CD4-positive, alpha-beta T cell (primary cell): ENCODE results near the gene CSTPP1. TPM values are rescaled to one million over a fixed set of nuclear protein-coding genes. Genes with fewer than 3 reads are reported as not detected.
"Not testable (repeated sequence)": the region's sequence is repeated elsewhere in the genome, so short reads cannot be mapped to it uniquely, and the experiment has no call there.

Experiments
- ATAC-seq: fragments of 200-7000 bp; cut with Tn5 transposase; one replicate; pipeline ENCODE4 v1.10.0; 2022; ENCODE audit warnings: mild to moderate bottlenecking; ENCODE audit not compliant: poor library complexity
- CTCF ChIA-PET: fragments of 350-600 bp; sonication (Branson Sonifier 250); formaldehyde crosslinking; loops from one replicate; lab custom pipeline; 2021; ENCODE audit warnings: antibody characterized with exemption, inconsistent platforms; lab: Charles Lee
- POLR2A ChIA-PET: fragments of 350-600 bp; sonication (Branson Sonifier 250); formaldehyde crosslinking; loops from one replicate; lab custom pipeline; 2021; ENCODE audit warnings: antibody characterized with exemption, inconsistent platforms; lab: Charles Lee
- DNase-seq, 14 experiments: peaks; one replicate each; pipeline ENCODE4 v3.0.0-alpha.2; 2013 to 2020; ENCODE audit warnings: mixed read lengths in 2 of 14
- H3K27ac ChIP-seq, 2 donors: one replicate each; pipeline versions ENCODE4 v1.5.1 to v1.7.0; 2013; ENCODE audit warnings: low read length in 2 of 2, low read depth in 1 of 2, mild to moderate bottlenecking in 1 of 2
- H3K27me3 ChIP-seq, 2 experiments: 1 replicate in 1 of 2; 2 replicates in 1 of 2; pipeline versions ENCODE4 v1.6.1 to v1.7.0; 2013; ENCODE audit warnings: low read length in 2 of 2, control low read depth in 1 of 2, mild to moderate bottlenecking in 1 of 2, moderate library complexity in 1 of 2; ENCODE audit not compliant: insufficient read depth in 2 of 2, control insufficient read depth in 1 of 2
- H3K36me3 ChIP-seq: one replicate; pipeline ENCODE4 v1.6.1; 2013; ENCODE audit warnings: low read length, control low read depth; ENCODE audit not compliant: insufficient read depth
- H3K4me1 ChIP-seq: one replicate; pipeline ENCODE4 v1.6.1; 2013; ENCODE audit warnings: low read length, control low read depth; ENCODE audit not compliant: insufficient read depth
- H3K4me3 ChIP-seq: one replicate; pipeline ENCODE4 v1.5.1; 2013; ENCODE audit warnings: mild to moderate bottlenecking, low read length, moderate library complexity
- H3K9me3 ChIP-seq, 2 experiments: 1 replicate in 1 of 2; 2 replicates in 1 of 2; pipeline versions ENCODE4 v1.6.1 to v1.7.0; 2013; ENCODE audit warnings: low read length in 2 of 2, mild to moderate bottlenecking in 2 of 2, control low read depth in 1 of 2, moderate library complexity in 1 of 2; ENCODE audit not compliant: control insufficient read depth in 1 of 2, insufficient read depth in 1 of 2
- H3K27ac Mint-ChIP-seq: one replicate; pipeline ENCODE4 v1.8.0; 2020; ENCODE audit warnings: mixed read lengths
- H3K27me3 Mint-ChIP-seq: one replicate; pipeline ENCODE4 v1.8.0; 2021; ENCODE audit warnings: mixed read lengths
- H3K36me3 Mint-ChIP-seq: one replicate; pipeline ENCODE4 v1.8.0; 2021; ENCODE audit warnings: low read depth, mixed read lengths
- H3K4me1 Mint-ChIP-seq: one replicate; pipeline ENCODE4 v1.8.0; 2021; ENCODE audit warnings: low read depth, mixed read lengths
- H3K4me3 Mint-ChIP-seq: one replicate; pipeline ENCODE4 v1.8.0; 2020; ENCODE audit warnings: mild to moderate bottlenecking, mixed read lengths
- H3K9me3 Mint-ChIP-seq: one replicate; pipeline ENCODE4 v1.8.0; 2020; ENCODE audit warnings: mixed read lengths
- intact Hi-C, 2 experiments: fragments of 100-400 bp; cut with DNase I in 1 of 2; cut with micrococcal nuclease in 1 of 2; formaldehyde crosslinking; loops; one replicate each; pipeline versions ENCODE4 v1.15.1 to v1.9.0; 2023 to 2025; cut with DNase I, micrococcal nuclease
- total RNA-seq, 174 experiments: library from RNA in 2 of 174; stranded (reverse) in 2 of 174; gene quantifications; one replicate each; pipeline ENCODE4 v1.2.3 and lab custom pipeline; 2021 to 2026
- TF ChIP-seq, protein P1 (sequence below): fragments of 200-600 bp; IDR thresholded peaks from one replicate; pipeline ENCODE4 v1.8.0; 2022; ENCODE audit warnings: antibody characterized with exemption, mild to moderate bottlenecking

The CSTPP1 gene
- total RNA-seq, 2 experiments from 2014 or later, result 6.6 to 7.3 TPM

DNA sequence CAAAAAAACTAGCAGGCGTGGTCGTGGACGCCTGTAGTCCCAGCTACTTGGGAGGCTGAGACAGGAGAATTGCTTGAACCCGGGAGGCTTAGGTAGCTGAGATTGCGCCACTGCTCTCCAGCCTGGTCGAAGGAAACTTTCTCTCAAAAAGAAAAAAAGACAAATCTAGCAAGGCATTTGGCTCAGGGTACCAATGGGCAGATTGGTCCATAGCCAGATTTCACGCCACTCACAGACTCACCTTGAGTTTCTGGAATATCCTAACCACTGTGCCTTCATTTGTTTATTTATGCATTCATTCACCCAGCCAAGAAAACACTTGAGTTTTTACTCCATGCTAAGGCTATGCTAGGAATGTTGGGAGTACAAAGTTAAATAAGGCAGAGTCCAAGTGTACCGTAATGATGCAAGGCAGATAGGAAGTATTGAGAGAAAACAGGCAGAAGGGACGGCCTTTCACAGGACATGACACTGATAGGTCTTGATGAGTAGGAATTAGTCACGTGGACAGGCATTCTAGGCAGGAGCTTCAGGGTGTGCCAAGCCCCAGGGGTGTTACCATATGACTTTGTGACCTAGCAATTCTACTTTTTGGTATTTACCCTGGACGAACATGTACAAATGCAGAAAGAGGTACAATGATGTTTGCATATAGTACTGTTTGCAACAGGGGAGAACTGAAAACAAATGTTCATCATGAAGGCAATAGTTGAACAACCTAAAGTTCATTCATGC is 252.7 kb downstream of the CSTPP1 start:
- Mint-ChIP-seq H3K36me3 (no peaks in the 10 kb centered on the region), H3K27me3 (peaks cover 21% of the 10 kb centered on the region), H3K4me3 (no peak overlapping the region), H3K9me3 (no peaks in the 10 kb centered on the region), H3K4me1 (peaks cover 6% of the 10 kb centered on the region), H3K27ac (no peak overlapping the region)
- no peak overlapping the region for H3K27ac ChIP-seq
- DNase-seq, result no peak
- TF ChIP-seq, protein P1, sequence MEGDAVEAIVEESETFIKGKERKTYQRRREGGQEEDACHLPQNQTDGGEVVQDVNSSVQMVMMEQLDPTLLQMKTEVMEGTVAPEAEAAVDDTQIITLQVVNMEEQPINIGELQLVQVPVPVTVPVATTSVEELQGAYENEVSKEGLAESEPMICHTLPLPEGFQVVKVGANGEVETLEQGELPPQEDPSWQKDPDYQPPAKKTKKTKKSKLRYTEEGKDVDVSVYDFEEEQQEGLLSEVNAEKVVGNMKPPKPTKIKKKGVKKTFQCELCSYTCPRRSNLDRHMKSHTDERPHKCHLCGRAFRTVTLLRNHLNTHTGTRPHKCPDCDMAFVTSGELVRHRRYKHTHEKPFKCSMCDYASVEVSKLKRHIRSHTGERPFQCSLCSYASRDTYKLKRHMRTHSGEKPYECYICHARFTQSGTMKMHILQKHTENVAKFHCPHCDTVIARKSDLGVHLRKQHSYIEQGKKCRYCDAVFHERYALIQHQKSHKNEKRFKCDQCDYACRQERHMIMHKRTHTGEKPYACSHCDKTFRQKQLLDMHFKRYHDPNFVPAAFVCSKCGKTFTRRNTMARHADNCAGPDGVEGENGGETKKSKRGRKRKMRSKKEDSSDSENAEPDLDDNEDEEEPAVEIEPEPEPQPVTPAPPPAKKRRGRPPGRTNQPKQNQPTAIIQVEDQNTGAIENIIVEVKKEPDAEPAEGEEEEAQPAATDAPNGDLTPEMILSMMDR, result no peak
- H3K9me3 ChIP-seq, result peaks cover 0 to 8% of the 10 kb centered on the region in 2 experiments
- intact Hi-C loops, result no loop called here
- H3K36me3 ChIP-seq, result no peaks in the 10 kb centered on the region
- peaks cover 24% of the 10 kb centered on the region for H3K4me1 ChIP-seq
- peaks cover 26 to 31% of the 10 kb centered on the region in 2 experiments for H3K27me3 ChIP-seq
- no peak overlapping the region for H3K4me3 ChIP-seq
- no peak for ATAC-seq
- POLR2A ChIA-PET, result interaction anchor here (1.1 kb wide), 1 partner anchor 26 kb away, joined by 5 read pairs; the partner anchor contains the start of gene DDB2
- CTCF ChIA-PET, result interaction anchor here (0.7 kb wide), 1 partner anchor 9 kb away, joined by 5 read pairs; no protein-coding TSS in a partner anchor

DNA sequence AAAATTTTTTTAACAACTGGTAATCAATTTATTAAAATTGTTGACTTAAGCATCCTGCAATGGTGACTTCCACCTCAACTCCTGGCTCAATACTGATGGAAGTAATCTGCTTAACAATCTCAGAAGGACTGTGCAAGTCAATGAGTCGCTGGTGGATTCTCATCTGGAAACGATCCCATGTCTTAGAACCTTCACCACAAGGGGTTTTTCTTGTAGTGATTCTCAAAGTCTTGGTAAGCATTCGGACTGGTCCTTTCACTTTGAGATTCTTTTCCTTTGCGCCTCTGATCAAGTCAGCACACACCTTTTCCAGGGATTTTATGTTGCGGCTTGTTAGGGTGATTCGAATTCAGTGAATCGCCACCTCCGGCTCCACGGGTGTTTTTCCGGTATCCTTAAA is 254.6 kb downstream of the CSTPP1 start:
- H3K36me3 Mint-ChIP-seq, POLR2A ChIA-PET, CTCF ChIA-PET: not testable (repeated sequence)

GRCh38 chr11:47192111-47192510 is 255.6 kb downstream of the CSTPP1 start:
- peaks cover 7% of the 10 kb centered on the region for H3K4me1 ChIP-seq
- Mint-ChIP-seq H3K4me1 (peaks cover under 1% of the 10 kb centered on the region), H3K27ac (no peak overlapping the region), H3K4me3 (no peak overlapping the region), H3K27me3 (peaks cover 12% of the 10 kb centered on the region), H3K9me3 (no peaks in the 10 kb centered on the region), H3K36me3 (no peaks in the 10 kb centered on the region)
- no peaks in the 10 kb centered on the region for H3K9me3 ChIP-seq
- TF ChIP-seq, protein P1, result no peak
- intact Hi-C loops, result no loop called here
- H3K36me3 ChIP-seq, result no peaks in the 10 kb centered on the region
- H3K4me3 ChIP-seq, result no peak overlapping the region
- no peak overlapping the region for H3K27ac ChIP-seq
- ATAC-seq, result no peak
- H3K27me3 ChIP-seq, result peaks cover 6 to 9% of the 10 kb centered on the region in 2 experiments
- CTCF ChIA-PET, result no interaction called here
- DNase-seq, result no peak
- POLR2A ChIA-PET, result no interaction called here

More for the DNA sequence above, 254.6 kb downstream of the CSTPP1 start:
- H3K9me3 ChIP-seq, ATAC-seq, H3K4me3 ChIP-seq, H3K9me3 Mint-ChIP-seq, H3K36me3 ChIP-seq, intact Hi-C loops, H3K4me1 Mint-ChIP-seq, DNase-seq, H3K27ac ChIP-seq, H3K27ac Mint-ChIP-seq, H3K4me3 Mint-ChIP-seq: not testable (repeated sequence)
- H3K27me3 ChIP-seq, result peaks cover 12 to 16% of the 10 kb centered on the region in 2 experiments
- peaks cover 18% of the 10 kb centered on the region for H3K27me3 Mint-ChIP-seq
- peaks cover 15% of the 10 kb centered on the region for H3K4me1 ChIP-seq

- DNase-seq, CTCF ChIA-PET, H3K9me3 ChIP-seq, H3K27me3 ChIP-seq, H3K27me3 Mint-ChIP-seq, intact Hi-C loops, H3K27ac ChIP-seq, H3K36me3 ChIP-seq, POLR2A ChIA-PET, H3K4me1 ChIP-seq, H3K4me1 Mint-ChIP-seq, H3K9me3 Mint-ChIP-seq, H3K36me3 Mint-ChIP-seq, H3K27ac Mint-ChIP-seq, H3K4me3 Mint-ChIP-seq, ATAC-seq, H3K4me3 ChIP-seq: not testable (repeated sequence)
Observed at GRCh38 chr11:47198161-47198560, 261.6 kb downstream of the CSTPP1 start.
